DND-41 (cell line): ENCODE results near the gene IFITM2.

Experiments
- ATAC-seq: fragments of 200-7000 bp; cut with Tn5 transposase; 3 replicates; pipeline ENCODE4 v1.9.1; 2021; ENCODE audit warnings: low read depth; ENCODE audit not compliant: insufficient read depth
- DNase-seq: peaks from one replicate; pipeline ENCODE4 v3.0.0-alpha.2; 2020
- H2AFZ ChIP-seq: 2 replicates; pipeline ENCODE4 v1.6.0; 2012; ENCODE audit warnings: low read depth, low read length
- H3K27ac ChIP-seq: 2 replicates; pipeline ENCODE4 v1.5.1; 2012; ENCODE audit warnings: low read length, inconsistent platforms
- H3K27me3 ChIP-seq: fragments of 200-600 bp; sonication (generic); 2 replicates; pipeline ENCODE4 v1.6.0; 2012; ENCODE audit warnings: low read length, mild to moderate bottlenecking, inconsistent platforms; ENCODE audit not compliant: insufficient read depth, poor library complexity
- H3K36me3 ChIP-seq: 2 replicates; pipeline ENCODE4 v1.5.1; 2012; ENCODE audit warnings: low read length, inconsistent platforms; ENCODE audit not compliant: insufficient read depth
- H3K4me1 ChIP-seq: 2 replicates; pipeline ENCODE4 v1.5.1; 2012; ENCODE audit warnings: mild to moderate bottlenecking, low read length; ENCODE audit not compliant: insufficient read depth
- H3K4me2 ChIP-seq: 2 replicates; pipeline ENCODE4 v1.6.0; 2012; ENCODE audit warnings: mild to moderate bottlenecking, moderate library complexity, low read length, inconsistent platforms; ENCODE audit not compliant: insufficient read depth
- H3K4me3 ChIP-seq, 2 experiments: fragments of 200-600 bp in 1 of 2; shearing (Covaris generic) in 1 of 2; 2 replicates each; pipeline ENCODE4 v1.5.1; 2012 to 2016; ENCODE audit warnings: inconsistent platforms in 2 of 2, low read length in 2 of 2, mild to moderate bottlenecking in 2 of 2, low read depth in 1 of 2, moderate library complexity in 1 of 2
- H3K79me2 ChIP-seq: 2 replicates; pipeline ENCODE4 v1.6.0; 2012; ENCODE audit warnings: low read length, inconsistent platforms; ENCODE audit not compliant: insufficient read depth
- H3K9ac ChIP-seq: 2 replicates; pipeline ENCODE4 v1.6.0; 2012; ENCODE audit warnings: low read depth, mild to moderate bottlenecking, inconsistent platforms, low read length, moderate library complexity
- H3K9me3 ChIP-seq: 2 replicates; pipeline ENCODE4 v1.5.1; 2012; ENCODE audit warnings: low read length, moderate library complexity, mild to moderate bottlenecking, inconsistent platforms; ENCODE audit not compliant: insufficient read depth, severe bottlenecking
- H4K20me1 ChIP-seq: 2 replicates; pipeline ENCODE4 v1.6.0; 2012; ENCODE audit warnings: low read length; ENCODE audit not compliant: insufficient read depth
- CTCF ChIP-seq: IDR thresholded peaks from 2 replicates; pipeline ENCODE4 v1.5.1; 2012; ENCODE audit warnings: borderline replicate concordance, low read length, moderate library complexity, mild to moderate bottlenecking; ENCODE audit not compliant: poor library complexity, severe bottlenecking; ENCODE audit errors: extremely low read depth
- EZH2 ChIP-seq: IDR thresholded peaks from 3 replicates; pipeline ENCODE4 v1.6.1; 2012; ENCODE audit warnings: borderline replicate concordance, low read depth, mild to moderate bottlenecking, moderate library complexity, low read length, inconsistent platforms; ENCODE audit not compliant: severe bottlenecking

The IFITM2 gene

GRCh38 chr11:270451-271318, 36.9 kb upstream of the IFITM2 start:
- DNase-seq (no peak), ATAC-seq (no peak)
- no peak for TF ChIP-seq CTCF
- no peak for TF ChIP-seq EZH2
- Histone ChIP-seq H3K27ac (peak overlapping the region; percentile 99), H2AFZ (no peak overlapping the region), H3K4me1 (peaks cover 37% of the 10 kb centered on the region), H3K9me3 (peaks cover 4% of the 10 kb centered on the region), H3K36me3 (no peaks in the 10 kb centered on the region), H3K4me3 (no peak overlapping the region), H3K9ac (no peak overlapping the region), H4K20me1 (no peaks in the 10 kb centered on the region), H3K4me2 (no peak overlapping the region), H3K79me2 (no peaks in the 10 kb centered on the region), H3K27me3 (no peaks in the 10 kb centered on the region)

GRCh38 chr11:271319-271715, 36.3 kb upstream of the IFITM2 start:
- peaks cover 37% of the 10 kb centered on the region for H3K4me1 ChIP-seq
- H3K4me2 ChIP-seq = no peak overlapping the region
- H3K4me3 ChIP-seq = no peak overlapping the region
- no peak overlapping the region for H3K9ac ChIP-seq
- ATAC-seq = no peak
- H3K27ac ChIP-seq = no peak overlapping the region
- H3K27me3 ChIP-seq = no peaks in the 10 kb centered on the region
- H3K9me3 ChIP-seq = no peaks in the 10 kb centered on the region
- no peak for DNase-seq
- TF ChIP-seq EZH2 (no peak), CTCF (no peak)
- H3K79me2 ChIP-seq = no peaks in the 10 kb centered on the region
- no peak overlapping the region for H2AFZ ChIP-seq
- no peaks in the 10 kb centered on the region for H4K20me1 ChIP-seq
- H3K36me3 ChIP-seq = no peaks in the 10 kb centered on the region

GRCh38 chr11:272195-272930, 35.3 kb upstream of the IFITM2 start:
- DNase-seq (no peak), ATAC-seq (no peak)
- no peaks in the 10 kb centered on the region for H3K79me2 ChIP-seq
- H2AFZ ChIP-seq = no peak overlapping the region
- peaks cover 33% of the 10 kb centered on the region for H3K4me1 ChIP-seq
- no peak overlapping the region for H3K4me2 ChIP-seq
- H3K36me3 ChIP-seq = no peaks in the 10 kb centered on the region
- no peaks in the 10 kb centered on the region for H3K27me3 ChIP-seq
- H3K4me3 ChIP-seq = no peak overlapping the region
- H3K9me3 ChIP-seq = no peaks in the 10 kb centered on the region
- H4K20me1 ChIP-seq = no peaks in the 10 kb centered on the region
- no peak overlapping the region for H3K9ac ChIP-seq
- TF ChIP-seq EZH2 (no peak), CTCF (no peak)
- H3K27ac ChIP-seq = peak overlapping the region; percentile 8; the same call in 1 of the 2 replicates
